ENCODE data around the gene AGTRAP.

GRCh38 chr1:11703357-11704193, 32.4 kb upstream of the AGTRAP start:
- TF ChIP-seq POLR2A (IDR thresholded peaks at IDR 0.05; ENCODE audit: low read depth, low read length) (no peak), POLR2AphosphoS5 (IDR thresholded peaks at IDR 0.05; ENCODE audit: low read depth, low read length) (no peak)
